HG02938 (cell line): ENCODE data around the gene SATB1.

Source experiments
- ATAC-seq: cut with Tn5 transposase; IDR thresholded peaks from one replicate; pipeline ENCODE4 v1.9.1; 2021; ENCODE audit warnings: mild to moderate bottlenecking, moderate library complexity; ENCODE audit not compliant: unreplicated experiment

Gene SATB1

GRCh38 chr3:18432752-18433151, 7.6 kb upstream of the SATB1 start:
- no peak for ATAC-seq

- ATAC-seq, result no peak
These were observed 6.1 kb upstream of the SATB1 start for GRCh38 chr3:18431266-18431665.

- ATAC-seq, result no peak
These were observed 4.0 kb upstream of the SATB1 start for GRCh38 chr3:18428991-18429745.

GRCh38 chr3:18428036-18428435, 2.9 kb upstream of the SATB1 start:
- no peak for ATAC-seq

- ATAC-seq, result no peak
These were observed 1.6 kb upstream of the SATB1 start for GRCh38 chr3:18426597-18427193.

- ATAC-seq, result no peak
These were observed 610 bp upstream of the SATB1 start for GRCh38 chr3:18425641-18426257.

- ATAC-seq, result no peak
These were observed 868 bp downstream of the SATB1 start for GRCh38 chr3:18424213-18424728.

- ATAC-seq, result peak; percentile 94
These were observed 1.5 kb downstream of the SATB1 start for GRCh38 chr3:18423401-18424212.

GRCh38 chr3:18422972-18423371, 2.2 kb downstream of the SATB1 start:
- no peak for ATAC-seq

- no peak for ATAC-seq
These were observed 4.6 kb downstream of the SATB1 start for GRCh38 chr3:18420555-18420954.

GRCh38 chr3:18419232-18419631, 5.9 kb downstream of the SATB1 start:
- ATAC-seq, result no peak

- no peak for ATAC-seq
These were observed 7.1 kb downstream of the SATB1 start for GRCh38 chr3:18417904-18418572.

GRCh38 chr3:18416332-18416731, 8.8 kb downstream of the SATB1 start:
- no peak for ATAC-seq

GRCh38 chr3:18415839-18416238, 9.3 kb downstream of the SATB1 start:
- ATAC-seq, result no peak

- ATAC-seq, result no peak
These were observed 10.0 kb downstream of the SATB1 start for GRCh38 chr3:18415167-18415566.

- no peak for ATAC-seq
These were observed 12.5 kb downstream of the SATB1 start for GRCh38 chr3:18412684-18413083.

- ATAC-seq, result no peak
These were observed 13.6 kb downstream of the SATB1 start for GRCh38 chr3:18411541-18411940.

GRCh38 chr3:18410205-18410604, 14.9 kb downstream of the SATB1 start:
- ATAC-seq, result no peak

GRCh38 chr3:18409266-18409665, 15.9 kb downstream of the SATB1 start:
- ATAC-seq, result no peak

GRCh38 chr3:18405141-18405540, 20.0 kb downstream of the SATB1 start:
- ATAC-seq, result no peak

GRCh38 chr3:18403061-18403460, 22.1 kb downstream of the SATB1 start:
- no peak for ATAC-seq
